D721Med (cell line): ENCODE measurements around the gene MOK.

Experiments used
- DNase-seq: peaks from one replicate; pipeline ENCODE4 v3.0.0; 2011; ENCODE audit warnings: low spot score; ENCODE audit not compliant: insufficient read length
- FAIRE-seq: peaks from 2 replicates; lab custom pipeline; 2011; peaks lifted over from hg19 to GRCh38; lab: Jason Lieb, UNC
- TF ChIP-seq, protein P1 (sequence below): IDR thresholded peaks from 2 replicates; pipeline ENCODE4 v1.5.1; 2012; ENCODE audit warnings: mild to moderate bottlenecking, control low read depth; ENCODE audit not compliant: insufficient read depth; ENCODE audit errors: missing control alignments

Gene MOK

DNA sequence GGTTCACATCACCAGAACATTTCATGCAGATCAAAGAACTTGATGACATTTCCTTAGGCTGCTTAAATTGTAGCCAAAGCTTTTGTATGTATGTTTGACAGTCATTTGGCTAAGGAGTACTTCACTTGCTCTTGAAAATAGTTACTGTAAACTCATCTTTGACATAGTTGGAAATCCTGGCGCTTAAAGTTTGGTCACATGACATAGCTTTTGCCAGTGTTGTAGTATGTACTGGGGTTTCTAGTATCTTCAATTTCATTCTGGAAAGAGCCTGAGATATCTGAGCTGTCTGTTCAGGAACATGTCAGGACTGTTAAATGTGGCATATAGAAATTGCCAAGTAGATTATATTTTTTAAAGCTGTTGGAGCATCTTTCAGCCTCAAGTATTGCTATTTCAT lies 109.5 kb downstream of the MOK start:
- no peak for DNase-seq
- TF ChIP-seq, protein P1, sequence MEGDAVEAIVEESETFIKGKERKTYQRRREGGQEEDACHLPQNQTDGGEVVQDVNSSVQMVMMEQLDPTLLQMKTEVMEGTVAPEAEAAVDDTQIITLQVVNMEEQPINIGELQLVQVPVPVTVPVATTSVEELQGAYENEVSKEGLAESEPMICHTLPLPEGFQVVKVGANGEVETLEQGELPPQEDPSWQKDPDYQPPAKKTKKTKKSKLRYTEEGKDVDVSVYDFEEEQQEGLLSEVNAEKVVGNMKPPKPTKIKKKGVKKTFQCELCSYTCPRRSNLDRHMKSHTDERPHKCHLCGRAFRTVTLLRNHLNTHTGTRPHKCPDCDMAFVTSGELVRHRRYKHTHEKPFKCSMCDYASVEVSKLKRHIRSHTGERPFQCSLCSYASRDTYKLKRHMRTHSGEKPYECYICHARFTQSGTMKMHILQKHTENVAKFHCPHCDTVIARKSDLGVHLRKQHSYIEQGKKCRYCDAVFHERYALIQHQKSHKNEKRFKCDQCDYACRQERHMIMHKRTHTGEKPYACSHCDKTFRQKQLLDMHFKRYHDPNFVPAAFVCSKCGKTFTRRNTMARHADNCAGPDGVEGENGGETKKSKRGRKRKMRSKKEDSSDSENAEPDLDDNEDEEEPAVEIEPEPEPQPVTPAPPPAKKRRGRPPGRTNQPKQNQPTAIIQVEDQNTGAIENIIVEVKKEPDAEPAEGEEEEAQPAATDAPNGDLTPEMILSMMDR: no peak
- no peak for FAIRE-seq

DNA sequence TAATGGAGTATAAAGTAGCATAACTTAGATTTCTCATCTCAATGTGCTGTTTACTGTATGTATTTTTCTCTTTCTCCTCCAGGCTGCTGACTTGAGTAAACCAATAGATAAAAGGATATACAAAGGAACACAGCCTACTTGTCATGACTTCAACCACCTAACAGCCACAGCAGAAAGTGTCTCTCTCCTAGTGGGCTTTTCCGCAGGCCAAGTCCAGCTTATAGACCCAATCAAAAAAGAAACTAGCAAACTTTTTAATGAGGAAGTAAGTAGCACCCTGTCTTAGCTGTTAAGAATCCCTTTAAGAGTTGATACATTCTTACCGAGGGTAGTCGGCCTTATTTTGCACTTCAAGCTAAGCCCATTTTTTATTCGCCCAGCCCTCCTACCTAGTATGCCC lies 110.1 kb downstream of the MOK start:
- TF ChIP-seq, protein P1: no peak

DNA sequence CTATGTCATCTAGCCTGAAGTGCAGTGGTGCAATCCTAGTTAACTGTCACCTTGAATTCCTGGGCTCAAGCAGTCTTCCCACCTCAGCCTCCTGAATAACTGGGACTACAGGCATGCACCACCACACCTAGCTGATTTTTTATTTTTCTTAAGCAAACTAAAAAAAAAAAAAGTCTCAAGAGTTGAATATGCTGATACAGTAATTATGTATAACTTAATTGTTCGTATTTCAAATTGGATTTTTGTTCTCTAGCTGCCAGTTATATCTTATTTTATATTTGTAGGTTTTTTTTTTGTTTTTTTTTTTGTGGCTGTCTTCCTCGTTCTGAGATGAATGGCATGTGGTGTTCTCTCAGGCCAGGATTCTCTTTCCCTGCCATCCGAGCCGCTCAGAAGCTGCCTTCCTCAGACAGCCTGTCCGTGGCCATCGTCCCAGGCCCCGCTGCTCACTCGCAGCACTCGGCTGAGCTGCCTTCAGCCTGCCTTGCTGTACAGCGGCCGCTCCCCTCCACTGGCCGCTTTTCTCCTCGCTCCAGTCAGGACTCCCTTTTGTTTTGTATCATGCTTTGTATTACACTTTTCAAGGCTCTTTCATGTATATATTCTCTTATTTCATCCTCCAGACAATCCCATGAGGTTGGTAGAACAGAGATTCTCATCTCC lies 112.0 kb downstream of the MOK start:
- DNase-seq (no peak), FAIRE-seq (no peak)
- TF ChIP-seq, protein P1: no peak

More for the DNA sequence above, 110.1 kb downstream of the MOK start:
- DNase-seq: no peak
- no peak for FAIRE-seq

DNA sequence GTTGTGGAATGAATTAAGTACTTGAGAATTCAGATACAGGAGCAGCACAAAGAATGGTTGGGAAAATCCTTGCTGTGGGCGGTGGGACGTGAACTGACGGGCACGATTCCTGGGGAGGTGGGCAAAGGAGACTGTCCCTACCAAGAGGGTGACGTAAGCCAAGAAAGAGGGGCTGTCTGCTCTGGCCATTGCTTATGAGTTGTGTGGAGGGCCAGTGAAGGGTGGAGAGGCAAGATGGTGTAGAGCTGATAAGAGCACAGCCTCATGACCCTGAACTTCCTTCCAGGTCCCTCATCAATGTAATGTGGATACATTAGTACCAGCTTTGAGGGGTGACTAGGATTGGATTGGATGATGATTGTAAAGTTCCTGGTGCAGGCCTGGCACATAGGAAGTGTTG lies 115.1 kb downstream of the MOK start:
- no peak for FAIRE-seq
- TF ChIP-seq, protein P1: no peak
- DNase-seq: no peak

DNA sequence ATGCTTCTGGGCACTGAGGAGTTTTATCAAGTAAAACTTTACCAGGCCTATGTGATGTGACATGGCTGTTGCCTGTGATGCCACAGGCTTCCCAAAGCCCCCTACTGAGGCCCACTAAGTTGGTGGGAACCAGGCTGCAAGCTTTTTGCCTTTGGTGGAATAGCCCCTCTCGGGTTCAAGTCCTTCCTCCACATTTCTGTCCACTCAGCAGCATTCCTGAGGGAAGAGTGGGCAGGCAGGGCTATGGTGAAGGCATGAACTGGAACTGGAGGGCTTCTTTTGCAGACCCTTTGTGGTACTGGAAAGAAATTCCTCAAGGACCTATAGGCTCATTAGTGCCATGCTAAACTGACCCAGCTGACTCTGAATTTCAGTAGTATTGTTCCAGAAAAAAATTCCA lies 116.8 kb downstream of the MOK start:
- no peak for FAIRE-seq
- DNase-seq: no peak
- TF ChIP-seq, protein P1: no peak

DNA sequence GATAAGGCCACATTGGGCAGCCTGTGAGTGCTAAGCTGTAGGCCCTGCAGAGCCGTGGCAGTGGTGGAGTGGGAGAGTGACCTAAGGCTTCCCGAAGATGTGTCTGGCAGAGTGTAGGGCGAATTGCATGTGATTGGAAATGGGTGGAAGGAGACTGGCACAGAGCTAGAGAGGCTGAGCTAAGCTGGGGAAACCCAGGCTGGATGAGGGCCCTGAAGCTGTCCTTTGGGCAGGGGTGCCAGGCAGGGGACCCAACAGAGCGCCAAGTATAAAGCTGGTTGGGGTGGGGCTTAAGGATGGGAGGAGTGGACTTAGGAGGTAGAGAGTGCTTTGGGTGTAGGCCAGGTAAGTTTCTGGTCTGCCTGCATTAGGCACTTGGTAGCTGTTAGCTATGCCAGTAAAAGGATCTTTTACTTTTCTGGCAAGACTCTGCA lies 117.4 kb downstream of the MOK start:
- FAIRE-seq: no peak

DNA sequence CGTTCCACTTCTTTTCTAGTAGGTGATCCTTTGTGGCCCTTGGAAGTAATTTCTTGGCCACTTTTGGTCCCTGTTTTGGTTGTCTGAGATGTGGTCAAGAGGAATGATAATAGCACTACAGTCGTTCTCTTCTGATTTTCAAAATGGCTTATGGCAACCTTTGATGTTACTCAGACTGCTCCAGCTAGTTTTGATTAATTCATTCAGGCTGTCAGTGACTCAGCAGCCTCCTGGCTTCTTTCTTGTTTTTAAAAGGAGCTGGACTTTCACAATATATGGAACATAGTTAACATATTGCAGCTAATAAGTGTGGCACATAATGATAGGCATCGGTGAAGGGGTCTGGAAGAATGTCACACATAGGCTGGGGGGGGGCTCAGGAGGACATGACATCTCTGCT lies 117.9 kb downstream of the MOK start:
- DNase-seq (no peak), FAIRE-seq (no peak)
- TF ChIP-seq, protein P1: no peak

More for the DNA sequence above, 117.4 kb downstream of the MOK start:
- DNase-seq: no peak
- TF ChIP-seq, protein P1: no peak
